DMS 273 (cell line): ENCODE results near the gene JMJD1C.

ENCODE experiments used
- DNase-seq: peaks from one replicate; lab custom pipeline; 2025; ENCODE audit not compliant: unreplicated experiment; lab: John Stamatoyannopoulos, UW

The JMJD1C gene

GRCh38 chr10:63483983-63484382 is 18.2 kb upstream of the JMJD1C start:
- no peak for DNase-seq

DNA sequence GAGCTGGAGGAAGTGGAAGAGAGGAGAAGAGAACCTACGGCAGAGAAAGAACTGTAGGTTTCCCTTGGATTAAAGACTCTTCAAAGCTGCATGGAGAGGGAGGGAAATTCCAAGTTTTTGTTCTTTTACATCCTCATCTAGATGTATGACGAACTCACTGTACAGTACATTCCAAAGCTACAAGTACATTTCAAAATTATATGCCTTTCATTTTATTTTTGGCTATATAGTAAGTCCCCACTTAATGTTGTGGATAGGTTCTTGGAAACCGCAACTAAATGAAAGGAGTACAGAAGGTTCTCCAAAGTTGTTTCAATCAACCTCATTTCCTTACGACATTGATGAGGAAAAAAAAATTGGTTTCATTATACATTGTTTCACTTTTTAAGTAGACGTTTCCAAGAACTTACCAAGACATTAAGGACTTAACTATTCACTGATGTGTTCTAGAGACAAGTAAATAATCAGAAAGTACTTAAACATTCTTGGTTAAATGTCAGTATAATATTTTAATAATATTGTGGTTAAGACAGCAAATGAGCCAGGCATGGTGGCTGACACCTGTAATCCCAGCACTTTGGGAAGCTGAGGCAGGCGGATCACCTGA is 16.1 kb upstream of the JMJD1C start:
- no peak for DNase-seq

DNA sequence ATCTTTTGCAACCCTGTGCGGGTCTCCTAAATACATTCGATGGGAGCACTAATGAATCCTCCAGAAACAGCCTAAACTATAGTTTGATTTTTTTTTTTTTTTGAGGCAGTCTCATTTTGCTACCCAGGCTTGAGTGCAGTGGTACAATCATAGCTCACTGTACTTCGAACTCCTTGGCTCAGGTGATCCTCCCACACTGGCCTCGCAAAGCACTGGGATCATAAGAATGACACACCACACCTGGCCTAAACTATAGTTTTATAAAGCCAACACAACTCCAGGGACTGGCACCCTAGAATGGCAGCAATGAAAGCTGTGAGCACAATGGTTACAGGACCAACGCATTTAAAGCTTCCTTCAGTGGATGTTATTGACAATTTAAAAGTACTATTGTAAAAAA is 14.5 kb upstream of the JMJD1C start:
- DNase-seq: no peak

GRCh38 chr10:63478564-63478963 is 12.8 kb upstream of the JMJD1C start:
- DNase-seq: no peak

DNA sequence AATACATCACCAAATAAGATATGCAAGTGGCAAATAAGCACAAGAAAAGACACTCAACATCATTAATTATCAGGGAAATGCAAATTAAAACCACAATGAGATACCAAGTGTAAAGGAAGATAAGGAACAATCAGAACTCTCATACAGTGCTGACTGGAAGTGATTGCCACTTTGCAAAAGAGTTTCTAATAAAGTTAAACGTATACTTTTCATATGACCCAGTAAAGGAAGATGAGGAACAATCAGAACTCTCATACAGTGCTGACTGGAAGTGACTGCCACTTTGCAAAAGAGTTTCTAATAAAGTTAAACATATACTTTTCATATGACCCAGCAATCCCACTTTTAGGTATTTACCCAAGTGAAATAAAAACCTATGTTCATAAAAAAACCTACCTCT is 12.2 kb upstream of the JMJD1C start:
- no peak for DNase-seq

GRCh38 chr10:63474488-63474887 is 8.7 kb upstream of the JMJD1C start:
- no peak for DNase-seq

- no peak for DNase-seq
Observed at GRCh38 chr10:63470928-63471327, 5.2 kb upstream of the JMJD1C start.

- DNase-seq: no peak
Observed at GRCh38 chr10:63468947-63469346, 3.2 kb upstream of the JMJD1C start.

DNA sequence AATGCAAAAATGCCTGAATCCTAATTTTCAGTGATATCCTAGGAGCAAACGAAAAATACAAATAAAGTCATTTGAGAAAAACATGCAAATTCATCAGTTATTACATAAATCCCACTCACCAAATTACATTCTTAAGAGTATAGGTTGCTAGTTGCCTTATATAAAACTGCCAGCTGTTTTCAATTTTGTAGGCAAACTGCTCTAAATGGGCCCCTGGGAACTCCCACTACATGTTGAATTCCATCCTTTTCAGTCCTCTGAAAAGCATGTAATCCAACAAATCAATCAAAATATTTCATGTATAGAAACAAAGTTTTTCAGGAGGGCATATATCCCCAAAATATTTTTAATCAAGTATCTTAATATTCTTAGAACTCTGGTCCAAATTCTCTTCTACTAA is 2.1 kb upstream of the JMJD1C start:
- peak; percentile 23 for DNase-seq

- peak; percentile 78 for DNase-seq
Observed at GRCh38 chr10:63466144-63466935, 563 bp upstream of the JMJD1C start.

GRCh38 chr10:63464402-63465292 is 1.1 kb downstream of the JMJD1C start:
- DNase-seq: no peak

DNA sequence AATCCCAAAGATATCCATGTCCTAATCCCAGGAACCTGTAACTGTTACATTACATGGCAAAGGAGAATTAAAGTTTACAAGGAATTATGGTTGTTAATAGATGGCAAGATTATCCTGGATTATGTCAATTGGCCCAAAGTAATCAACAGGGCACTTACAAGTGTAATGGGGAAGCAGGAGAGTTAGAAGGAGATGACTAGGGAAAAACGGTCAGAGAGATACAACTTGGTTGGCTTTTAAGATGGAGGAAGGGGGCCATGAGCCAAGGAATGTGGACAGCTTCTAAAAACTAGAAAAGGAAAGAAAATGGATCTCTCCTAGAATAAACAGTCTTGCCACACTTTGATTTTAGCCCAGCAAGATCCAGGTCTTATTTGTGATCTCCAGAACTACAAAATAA is 3.3 kb downstream of the JMJD1C start:
- no peak for DNase-seq

- no peak for DNase-seq
Observed at GRCh38 chr10:63458177-63458576, 7.6 kb downstream of the JMJD1C start.

- DNase-seq: no peak
Observed at GRCh38 chr10:63457594-63457993, 8.2 kb downstream of the JMJD1C start.

- DNase-seq: no peak
Observed at GRCh38 chr10:63456437-63457210, 9.2 kb downstream of the JMJD1C start.

DNA sequence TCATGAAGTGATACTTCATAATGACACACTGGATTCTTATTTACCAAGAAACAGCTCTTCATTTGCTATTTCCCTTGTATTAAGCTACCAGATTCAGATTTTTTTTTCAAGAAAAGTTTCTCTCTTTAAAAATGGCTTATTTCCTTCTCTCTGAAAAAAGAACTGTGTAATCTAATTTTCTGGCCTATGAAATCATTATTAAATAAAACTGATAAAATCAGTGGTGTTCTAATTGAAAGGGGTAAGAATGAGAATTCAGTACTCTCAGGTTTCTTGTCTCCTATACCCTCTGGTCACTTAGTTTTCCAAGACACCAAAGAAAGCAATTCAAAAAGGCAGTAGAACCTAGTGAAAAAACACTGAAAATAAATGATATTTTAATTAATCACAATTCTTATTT is 10.3 kb downstream of the JMJD1C start:
- no peak for DNase-seq

DNA sequence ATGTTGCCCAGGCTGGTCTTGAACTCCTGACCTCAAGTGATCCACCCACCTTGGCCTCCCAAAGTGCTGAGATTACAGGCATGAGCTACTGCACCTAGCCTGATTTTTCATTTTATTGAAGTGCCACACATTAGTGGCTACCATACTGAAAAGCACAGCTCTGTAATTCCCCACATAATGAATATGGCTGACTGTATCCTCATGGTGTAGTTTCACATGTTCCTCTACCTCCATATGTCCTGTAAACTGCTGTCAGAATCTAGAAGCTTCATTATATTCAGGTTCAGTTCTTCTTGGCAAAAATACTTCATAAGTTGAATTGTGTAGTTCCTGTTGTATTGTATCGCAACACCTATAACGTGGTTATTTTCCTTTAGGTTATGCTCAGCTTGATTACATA is 11.1 kb downstream of the JMJD1C start:
- DNase-seq: no peak

GRCh38 chr10:63452524-63452923 is 13.3 kb downstream of the JMJD1C start:
- no peak for DNase-seq

GRCh38 chr10:63446716-63447440 is 18.9 kb downstream of the JMJD1C start:
- DNase-seq: no peak

- no peak for DNase-seq
Observed at GRCh38 chr10:63441404-63441803, 24.4 kb downstream of the JMJD1C start.
